Effector memory CD4-positive, alpha-beta T cell (primary cell): ENCODE measurements around the gene CDK11A.
"Not testable (repeated sequence)": the region's sequence is repeated elsewhere in the genome, so short reads cannot be mapped to it uniquely, and the experiment has no call there.

Experiments
- DNase-seq, 3 donors: peaks; one replicate each; pipeline ENCODE4 v3.0.0-alpha.2; 2020
- H3K27ac ChIP-seq: 2 replicates; pipeline ENCODE4 v1.7.0; 2013; ENCODE audit warnings: mild to moderate bottlenecking, low read length, moderate library complexity; ENCODE audit not compliant: insufficient read depth, poor library complexity, severe bottlenecking
- H3K27me3 ChIP-seq: replicated peaks from 2 replicates; pipeline ENCODE4 v1.7.0; 2013; ENCODE audit warnings: mild to moderate bottlenecking, low read length; ENCODE audit not compliant: insufficient read depth, control insufficient read depth, poor library complexity, severe bottlenecking
- H3K36me3 ChIP-seq: 2 replicates; pipeline ENCODE4 v1.7.0; 2013; ENCODE audit warnings: mild to moderate bottlenecking, low read length, moderate library complexity; ENCODE audit not compliant: control insufficient read depth, insufficient read depth
- H3K4me1 ChIP-seq: 2 replicates; pipeline ENCODE4 v1.7.0; 2013; ENCODE audit warnings: low read length, mild to moderate bottlenecking; ENCODE audit not compliant: control insufficient read depth, insufficient read depth, poor library complexity, severe bottlenecking
- H3K4me3 ChIP-seq: 2 replicates; pipeline ENCODE4 v1.7.0; 2013; ENCODE audit warnings: low read length, low read depth, mild to moderate bottlenecking; ENCODE audit not compliant: insufficient read depth, poor library complexity, severe bottlenecking
- H3K9me3 ChIP-seq: 2 replicates; pipeline ENCODE4 v1.7.0; 2013; ENCODE audit warnings: mild to moderate bottlenecking, low read length, moderate library complexity; ENCODE audit not compliant: control insufficient read depth
- total RNA-seq, 3 donors: gene quantifications; one replicate each; lab custom pipeline; 2026; lab: John Stamatoyannopoulos, UW

The CDK11A gene
- total RNA-seq: 10.3 to 22.3 (median 12.3) reads per million in 3 donors

DNA sequence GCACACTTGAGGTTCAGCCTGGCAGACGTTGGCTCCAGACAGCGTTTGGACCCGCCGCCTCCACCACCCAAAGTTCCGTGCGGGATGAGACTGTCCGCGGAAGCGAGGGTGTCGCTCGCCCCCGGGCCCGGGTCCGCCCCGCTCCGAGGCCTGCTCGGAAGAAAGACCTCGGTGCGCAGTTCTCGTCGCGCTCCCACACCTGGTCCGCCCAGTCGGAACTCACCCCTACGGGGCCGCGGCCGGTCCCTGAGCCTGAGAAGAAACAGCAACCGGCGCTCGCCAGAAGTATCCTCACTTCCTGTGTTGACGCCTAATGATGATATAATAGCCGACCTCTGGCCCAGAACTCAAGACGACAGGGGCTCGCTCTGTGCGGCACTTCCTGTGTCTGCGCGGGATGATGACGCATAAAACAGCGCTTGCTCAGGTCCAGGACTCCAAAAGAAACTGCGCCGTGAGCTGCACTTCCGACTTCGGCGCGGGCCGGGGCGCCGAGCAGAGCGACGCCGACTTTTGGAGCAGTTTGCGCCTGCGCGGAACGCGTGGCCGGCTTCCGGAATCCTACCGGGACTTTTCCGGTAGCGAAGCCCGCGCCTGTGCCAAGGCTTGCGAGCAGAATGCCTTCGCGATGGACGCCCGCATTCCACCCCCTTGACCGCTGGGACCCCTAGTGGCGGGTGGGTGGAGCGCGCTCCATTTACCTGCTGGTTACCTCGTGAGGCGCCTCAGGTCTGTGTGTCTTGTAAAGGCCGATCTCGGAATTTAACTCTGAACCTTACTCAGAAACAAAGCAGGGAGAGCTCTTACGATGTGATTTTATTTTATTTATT, at the start of gene CDK11A:
Gene CDK11A, minus strand, starts transcription at position 323 of the 830 bp plus-strand sequence. CDS start 1,539 bp downstream, outside the sequence.
- H3K27me3 ChIP-seq, H3K9me3 ChIP-seq: not testable (repeated sequence)
- Histone ChIP-seq H3K4me1 (peaks cover 12% of the 10 kb centered on the region), H3K36me3 (peaks cover 17% of the 10 kb centered on the region), H3K4me3 (peak within 1 kb of the TSS; percentile 80), H3K27ac (peak within 1 kb of the TSS; percentile 84)
- DNase-seq: peak; percentile 97 to 100 (median 98)

DNA sequence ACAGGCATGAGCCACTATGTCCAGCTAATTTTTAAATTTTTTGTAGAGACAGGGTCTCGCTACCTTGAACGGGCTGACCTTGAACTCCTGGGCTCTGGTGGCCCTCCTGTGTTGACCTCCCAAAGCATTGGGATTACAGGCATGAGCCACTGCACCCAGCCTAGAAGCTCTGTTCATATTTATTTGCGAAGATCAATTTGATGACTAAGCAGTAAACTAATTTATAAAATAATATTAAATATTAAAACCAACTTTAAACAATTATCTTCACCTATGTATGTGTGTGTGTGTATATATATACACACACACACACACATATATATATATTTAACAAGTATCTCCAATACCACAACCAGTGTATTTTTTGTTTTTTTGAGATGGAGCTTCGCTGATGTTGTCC, 49.7 kb upstream of the CDK11A start:
- no peak for DNase-seq
- Histone ChIP-seq H3K27me3 (no peaks in the 10 kb centered on the region), H3K4me3 (no peak overlapping the region), H3K4me1 (peaks cover 2% of the 10 kb centered on the region), H3K9me3 (no peaks in the 10 kb centered on the region), H3K36me3 (peaks cover 7% of the 10 kb centered on the region), H3K27ac (no peak overlapping the region)

DNA sequence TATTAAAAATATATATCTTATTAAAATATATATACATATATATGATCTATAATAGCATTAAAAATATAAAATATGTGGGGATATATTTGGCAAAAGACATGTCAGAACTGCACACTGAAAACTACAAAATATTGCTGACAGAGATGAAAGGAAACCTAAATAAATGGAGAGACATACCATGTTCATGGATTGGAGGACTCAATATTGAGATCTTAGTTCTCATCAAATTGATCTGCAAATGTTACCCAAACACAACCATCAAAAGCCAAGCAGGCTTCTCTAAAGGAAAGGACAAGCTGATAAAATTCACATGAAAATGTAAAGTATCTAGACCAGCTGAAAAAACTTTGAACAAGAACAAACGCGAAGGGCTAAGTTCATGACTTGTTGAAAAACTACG, 46.9 kb upstream of the CDK11A start:
- Histone ChIP-seq H3K27ac (no peak overlapping the region), H3K27me3 (no peaks in the 10 kb centered on the region), H3K36me3 (peaks cover 7% of the 10 kb centered on the region), H3K4me1 (no peaks in the 10 kb centered on the region), H3K9me3 (no peaks in the 10 kb centered on the region), H3K4me3 (no peak overlapping the region)
- DNase-seq: no peak

DNA sequence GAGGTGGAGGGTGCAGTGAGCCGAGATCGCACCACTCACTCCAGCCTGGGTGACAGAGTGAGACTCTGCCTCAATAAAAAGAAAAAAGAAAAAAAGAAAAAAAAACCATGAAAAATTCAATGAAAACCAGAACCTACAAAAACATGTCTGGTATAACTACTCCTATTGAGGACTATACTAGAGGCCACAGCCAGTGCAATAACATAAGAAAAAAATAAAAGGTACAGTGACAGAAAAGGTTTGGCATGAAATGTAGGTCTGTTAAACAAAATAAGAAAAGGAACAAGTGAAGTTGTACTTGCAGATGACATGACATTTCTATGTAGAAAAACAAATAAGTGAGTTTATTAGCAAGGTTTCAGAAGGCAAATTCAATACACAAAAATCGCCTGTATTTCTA, 45.9 kb upstream of the CDK11A start:
- H3K4me1 ChIP-seq: no peaks in the 10 kb centered on the region
- H3K27me3 ChIP-seq: no peaks in the 10 kb centered on the region
- no peaks in the 10 kb centered on the region for H3K9me3 ChIP-seq
- no peak for DNase-seq
- peaks cover 7% of the 10 kb centered on the region for H3K36me3 ChIP-seq
- no peak overlapping the region for H3K4me3 ChIP-seq
- no peak overlapping the region for H3K27ac ChIP-seq

DNA sequence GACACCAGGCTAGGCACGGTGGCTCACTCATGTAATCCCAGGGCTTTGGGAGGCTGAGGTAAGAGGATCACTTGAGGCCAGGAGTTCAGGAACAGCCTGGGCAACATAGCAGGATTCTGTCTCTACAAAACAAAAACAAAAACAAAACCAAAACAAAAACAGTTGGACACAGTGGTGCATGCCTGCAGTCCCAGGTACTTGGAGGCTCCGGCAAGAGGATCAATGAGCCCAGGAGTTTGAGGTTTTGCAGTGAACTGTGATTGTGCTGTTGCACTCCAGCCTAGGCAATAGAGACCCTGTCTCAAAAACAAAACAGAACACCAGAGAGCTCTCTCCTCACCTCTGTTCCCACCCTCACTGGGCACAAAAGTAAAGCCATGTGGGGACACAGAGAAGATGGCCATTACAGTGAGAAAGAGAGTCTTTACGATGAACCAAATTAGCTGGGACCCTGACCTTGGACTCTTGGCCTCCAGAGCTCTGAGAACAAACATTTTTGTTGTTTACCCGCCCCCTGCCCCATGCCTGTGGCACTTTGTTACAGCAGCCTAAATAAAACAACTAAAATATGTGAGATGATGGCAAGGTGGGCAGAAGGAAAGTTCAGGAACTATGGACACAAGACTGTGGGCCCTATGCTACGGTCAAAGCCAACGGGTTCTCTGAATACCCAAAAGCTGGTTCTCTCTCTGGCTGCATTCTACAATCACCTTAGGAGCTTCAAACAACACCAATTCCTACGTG, 44.3 kb upstream of the CDK11A start:
- H3K4me1 ChIP-seq: no peaks in the 10 kb centered on the region
- no peaks in the 10 kb centered on the region for H3K27me3 ChIP-seq
- DNase-seq: no peak
- no peak overlapping the region for H3K4me3 ChIP-seq
- H3K27ac ChIP-seq: no peak overlapping the region
- peaks cover 16% of the 10 kb centered on the region for H3K36me3 ChIP-seq
- H3K9me3 ChIP-seq: no peaks in the 10 kb centered on the region

DNA sequence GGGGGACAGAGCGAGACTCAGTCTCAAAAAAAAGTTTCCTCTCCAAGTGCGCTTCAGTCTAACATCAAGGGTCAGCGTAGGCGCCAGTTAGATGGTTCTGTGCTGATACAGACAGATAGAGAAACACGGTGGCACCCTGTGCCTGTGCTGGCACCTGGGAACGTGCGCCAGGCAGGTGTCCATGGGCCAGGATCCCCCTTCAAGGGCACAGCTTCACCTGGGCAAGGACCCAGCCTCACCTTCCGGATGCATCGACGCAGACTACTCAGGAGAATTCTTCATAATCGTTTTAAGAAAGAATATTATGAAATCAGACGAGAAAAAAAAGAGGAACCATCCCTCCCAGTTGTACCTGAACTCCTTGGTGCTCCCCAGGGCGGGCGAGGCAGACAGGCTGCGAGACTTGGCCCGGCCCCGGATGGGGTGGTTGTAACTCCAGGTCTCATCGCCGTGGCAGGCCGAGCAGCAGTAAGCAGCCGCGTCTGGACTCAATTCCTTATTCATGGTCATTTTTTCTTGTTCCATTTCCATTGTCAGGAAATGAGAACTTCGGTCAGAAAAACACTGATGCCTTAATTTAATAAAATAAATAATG, 40.8 kb upstream of the CDK11A start:
- H3K9me3 ChIP-seq: no peaks in the 10 kb centered on the region
- no peaks in the 10 kb centered on the region for H3K4me1 ChIP-seq
- DNase-seq: no peak
- H3K4me3 ChIP-seq: no peak overlapping the region
- H3K36me3 ChIP-seq: peaks cover 32% of the 10 kb centered on the region
- H3K27ac ChIP-seq: no peak overlapping the region
- no peaks in the 10 kb centered on the region for H3K27me3 ChIP-seq

DNA sequence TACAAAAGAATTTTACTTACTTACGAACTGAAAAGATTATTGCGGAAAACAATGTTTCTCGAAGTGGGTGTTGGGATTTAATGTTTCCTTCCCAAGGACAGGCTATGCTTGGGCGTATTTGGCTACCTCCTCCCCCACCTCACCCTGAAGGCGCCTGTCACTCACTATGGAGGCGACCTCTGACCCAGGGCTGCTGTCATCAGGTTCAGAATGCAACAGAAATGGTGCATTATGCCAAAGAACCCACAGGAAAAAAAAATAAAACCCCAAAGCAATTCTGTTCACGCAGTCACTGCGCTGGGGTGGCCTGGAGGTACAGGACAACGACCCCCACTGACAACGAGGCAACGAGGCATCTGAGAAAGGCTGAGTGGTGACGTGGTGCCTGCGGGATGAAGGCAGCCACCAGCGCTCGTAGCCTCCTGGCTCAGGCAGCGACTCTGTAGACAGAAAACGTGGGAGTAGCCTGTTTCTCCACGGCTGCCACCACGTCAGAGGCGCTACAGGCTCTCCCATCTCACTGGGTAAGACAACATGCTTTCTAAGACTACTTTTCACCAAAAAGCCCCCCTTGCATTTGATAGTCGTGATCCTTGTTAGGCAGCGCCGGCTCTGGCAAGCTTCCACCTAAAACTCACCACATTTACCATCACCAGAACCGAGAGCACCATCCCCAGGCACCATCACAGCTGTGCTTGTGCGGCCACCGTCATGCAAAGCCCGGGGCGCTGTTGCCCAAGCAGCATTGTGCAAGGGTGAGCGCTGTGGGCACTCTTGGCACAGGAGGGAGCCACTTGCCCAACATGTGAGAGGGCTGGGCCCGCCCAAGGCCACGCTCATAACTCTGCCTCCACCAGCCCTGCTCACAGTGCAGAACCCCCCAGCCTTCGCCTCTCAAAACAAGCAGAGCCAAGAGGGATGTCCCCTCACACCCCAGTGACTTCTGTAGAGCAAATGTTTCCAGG, 39.8 kb upstream of the CDK11A start:
- no peak overlapping the region for H3K27ac ChIP-seq
- H3K4me1 ChIP-seq: no peaks in the 10 kb centered on the region
- DNase-seq: no peak
- no peaks in the 10 kb centered on the region for H3K9me3 ChIP-seq
- peaks cover 41% of the 10 kb centered on the region for H3K36me3 ChIP-seq
- H3K4me3 ChIP-seq: no peak overlapping the region
- no peaks in the 10 kb centered on the region for H3K27me3 ChIP-seq

DNA sequence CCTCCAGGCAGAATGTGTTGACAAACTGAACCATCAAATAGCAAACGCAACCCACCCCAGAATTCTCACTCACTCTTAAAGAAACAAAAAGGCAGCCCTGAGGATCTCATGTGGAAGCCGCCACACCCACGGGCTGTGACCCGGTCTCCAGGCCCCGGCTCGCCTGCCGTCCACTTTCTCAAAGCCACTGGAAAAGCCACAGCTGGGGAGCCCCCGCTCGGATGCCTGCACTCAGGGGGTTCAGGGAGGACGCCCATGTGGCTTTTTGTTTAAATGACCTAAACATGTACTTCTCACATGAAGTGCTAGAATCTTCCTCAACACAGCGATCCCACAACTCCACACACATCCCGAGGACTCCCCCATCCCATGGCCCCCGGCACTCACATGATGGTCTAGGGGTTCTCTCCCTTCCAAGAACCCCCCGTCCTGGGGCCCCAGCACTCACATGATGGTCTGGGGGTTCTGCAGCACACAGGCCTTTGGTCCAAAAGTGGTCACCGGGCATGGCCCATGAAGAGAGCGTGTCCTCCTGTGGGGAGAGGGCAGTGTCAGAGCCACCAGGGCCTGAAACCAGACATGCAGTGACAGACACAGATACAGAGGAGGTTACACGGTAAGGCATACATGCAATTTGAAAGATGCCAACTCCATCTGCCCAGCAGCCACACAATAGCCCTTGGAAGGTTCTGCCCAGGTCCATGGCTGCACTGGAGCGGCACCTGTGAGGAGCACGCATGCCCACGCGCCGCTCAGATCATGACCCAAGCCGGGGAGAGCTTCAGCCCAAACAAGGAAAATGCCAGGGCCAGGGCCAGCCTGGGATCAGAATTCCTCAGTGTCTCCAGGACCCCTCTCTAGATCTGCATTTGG, 37.6 kb upstream of the CDK11A start:
- H3K27ac ChIP-seq: no peak overlapping the region
- H3K36me3 ChIP-seq: peaks cover 48% of the 10 kb centered on the region
- H3K4me1 ChIP-seq: no peaks in the 10 kb centered on the region
- H3K9me3 ChIP-seq: no peaks in the 10 kb centered on the region
- no peak for DNase-seq
- H3K27me3 ChIP-seq: no peaks in the 10 kb centered on the region
- no peak overlapping the region for H3K4me3 ChIP-seq

DNA sequence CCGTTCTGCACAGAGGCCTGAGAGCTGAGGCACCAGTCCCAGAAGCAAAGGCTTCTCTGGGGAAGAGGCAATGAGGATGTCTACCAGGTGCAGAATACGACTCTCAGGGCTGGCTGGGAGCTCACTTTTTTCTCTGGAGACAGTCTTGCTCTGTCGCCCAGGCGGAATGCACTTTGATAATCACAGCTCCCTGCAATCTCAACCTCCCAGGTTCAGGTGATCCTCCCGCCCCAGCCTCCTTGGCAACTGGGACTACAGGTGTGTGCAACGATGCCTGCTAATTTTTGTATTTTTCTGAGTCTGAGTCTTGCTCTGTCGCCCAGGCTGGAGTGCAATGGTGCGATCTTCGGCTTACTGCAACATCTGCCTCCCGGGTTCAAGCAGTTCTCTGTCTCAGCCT, 36.6 kb upstream of the CDK11A start:
- Histone ChIP-seq H3K4me3 (no peak overlapping the region), H3K4me1 (no peaks in the 10 kb centered on the region), H3K36me3 (peaks cover 56% of the 10 kb centered on the region), H3K27me3 (no peaks in the 10 kb centered on the region), H3K9me3 (no peaks in the 10 kb centered on the region), H3K27ac (no peak overlapping the region)
- no peak for DNase-seq
